GM10266 (cell line): Measurements from ENCODE around the gene CAVIN4.

ENCODE experiments used
- DNase-seq: peaks from one replicate; pipeline ENCODE4 v3.0.0; 2012; ENCODE audit errors: extremely low spot score
- CTCF ChIP-seq: IDR thresholded peaks from 2 replicates; pipeline ENCODE4 v1.5.1; 2012; ENCODE audit warnings: mild to moderate bottlenecking, low read depth; ENCODE audit not compliant: control insufficient read depth, insufficient read depth; ENCODE audit errors: missing control alignments

CAVIN4 gene

DNA sequence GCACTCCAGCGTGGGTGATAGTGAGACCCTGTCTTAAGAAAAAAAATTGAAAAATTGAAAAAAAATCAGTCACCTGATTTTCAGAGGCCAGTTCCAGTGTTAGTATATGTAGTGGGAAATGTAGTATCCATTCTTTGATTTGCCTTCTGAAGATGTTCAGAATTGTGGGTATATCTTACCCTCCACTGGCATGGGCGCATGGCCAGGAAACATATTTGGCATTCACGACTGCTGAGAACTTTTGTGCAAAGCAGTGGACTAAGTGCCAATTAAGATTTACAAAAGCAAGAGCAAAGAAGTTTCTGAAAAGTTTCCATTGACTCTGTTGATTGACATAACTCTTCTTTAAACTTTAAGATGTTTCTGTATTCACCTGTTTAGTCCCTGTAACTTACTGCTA is 2.4 kb downstream of the CAVIN4 start:
- no peak for TF ChIP-seq CTCF
- no peak for DNase-seq

DNA sequence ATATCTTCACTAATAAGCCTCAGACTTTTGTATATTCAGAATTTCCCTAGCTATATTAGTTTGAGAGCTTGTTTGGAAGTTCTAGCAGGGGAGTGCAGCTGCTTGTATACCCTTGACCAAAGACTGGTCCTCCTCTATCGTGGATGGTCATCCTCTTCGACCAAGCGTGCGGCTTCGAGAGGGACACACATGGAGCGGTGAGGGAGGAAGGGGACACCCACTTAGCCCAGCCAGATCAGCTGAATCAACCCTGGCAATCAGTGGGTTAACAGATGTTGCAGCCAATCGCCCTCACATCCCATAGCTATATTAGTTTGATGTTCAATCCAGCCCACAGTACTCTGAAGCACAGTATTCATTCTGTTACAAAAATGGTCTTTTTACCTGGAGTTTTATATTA is 3.2 kb downstream of the CAVIN4 start:
- DNase-seq, result no peak
- TF ChIP-seq CTCF, result no peak

- TF ChIP-seq CTCF, result no peak
- no peak for DNase-seq
These were observed 3.8 kb downstream of the CAVIN4 start for GRCh38 chr9:100581661-100582060.

- no peak for DNase-seq
- no peak for TF ChIP-seq CTCF
These were observed 5.3 kb downstream of the CAVIN4 start for GRCh38 chr9:100583014-100583802.

DNA sequence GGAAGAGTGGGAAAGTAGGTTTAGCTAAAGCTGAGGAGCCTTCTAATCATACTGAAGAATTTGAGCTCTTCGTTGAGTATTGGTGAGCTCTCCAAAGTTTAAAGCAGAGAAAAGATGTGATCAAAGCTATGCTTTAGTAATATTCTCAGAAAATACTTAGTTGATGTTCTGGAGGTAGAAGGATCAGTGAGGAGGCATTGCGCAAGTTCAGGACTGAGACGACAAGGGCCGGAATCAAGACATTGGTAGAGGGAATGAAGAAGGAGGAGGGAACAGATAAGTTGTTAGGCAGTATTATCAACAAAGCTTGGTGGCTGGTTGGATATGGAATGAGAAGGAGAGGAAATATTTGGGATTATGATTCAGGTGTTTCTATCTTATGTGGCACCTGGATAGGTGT is 7.1 kb downstream of the CAVIN4 start:
- TF ChIP-seq CTCF, result no peak
- no peak for DNase-seq

DNA sequence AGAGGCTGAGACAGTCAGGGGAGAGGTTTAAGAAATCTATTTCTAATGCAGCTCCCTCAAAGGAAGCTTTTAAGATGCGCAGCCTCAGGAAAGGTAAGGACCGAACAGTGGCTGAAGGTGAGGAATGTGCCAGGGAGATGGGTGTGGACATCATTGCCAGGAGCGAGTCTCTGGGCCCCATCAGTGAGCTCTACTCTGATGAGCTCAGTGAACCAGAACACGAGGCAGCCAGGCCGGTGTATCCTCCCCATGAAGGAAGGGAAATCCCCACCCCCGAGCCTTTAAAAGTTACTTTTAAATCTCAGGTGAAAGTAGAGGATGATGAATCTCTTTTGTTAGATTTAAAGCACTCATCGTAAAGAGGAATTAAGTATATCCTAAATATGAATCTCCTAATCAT is 8.2 kb downstream of the CAVIN4 start:
- no peak for DNase-seq
- no peak for TF ChIP-seq CTCF

DNA sequence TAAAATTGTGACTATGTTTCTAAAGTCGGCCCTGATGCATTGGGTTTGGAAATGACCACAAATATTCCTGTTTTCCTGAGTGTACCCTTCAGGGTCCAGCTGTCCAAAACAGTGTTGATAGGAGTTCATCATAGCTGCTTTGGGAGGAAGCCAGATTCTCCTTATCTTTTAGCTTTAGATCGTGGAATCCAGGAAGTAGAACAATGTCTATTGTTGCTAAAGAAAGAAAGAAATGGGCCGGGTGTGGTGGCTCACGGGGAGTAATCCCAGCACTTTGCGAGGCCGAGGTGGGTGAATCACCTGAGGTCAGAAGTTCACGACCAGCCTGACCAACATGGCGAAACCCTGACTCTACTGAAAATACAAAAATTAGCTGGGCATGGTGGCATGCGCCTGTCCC is 9.5 kb downstream of the CAVIN4 start:
- TF ChIP-seq CTCF, result no peak
- no peak for DNase-seq
